ENCODE results near the gene PDE6H. TPM values are rescaled to one million over a fixed set of nuclear protein-coding genes. Genes with fewer than 3 reads are reported as not detected.

PDE6H gene
- total RNA-seq, 1 donor from 2014 or later: not detected

GRCh38 chr12:14951851-14952250 is 21.0 kb upstream of the PDE6H start:
- no peak for DNase-seq (ENCODE audit: low read depth)

GRCh38 chr12:14952299-14952921 is 20.4 kb upstream of the PDE6H start:
- DNase-seq (ENCODE audit: low read depth): peak; percentile 99

GRCh38 chr12:14953752-14954151 is 19.1 kb upstream of the PDE6H start:
- DNase-seq (ENCODE audit: low read depth): no peak

DNA sequence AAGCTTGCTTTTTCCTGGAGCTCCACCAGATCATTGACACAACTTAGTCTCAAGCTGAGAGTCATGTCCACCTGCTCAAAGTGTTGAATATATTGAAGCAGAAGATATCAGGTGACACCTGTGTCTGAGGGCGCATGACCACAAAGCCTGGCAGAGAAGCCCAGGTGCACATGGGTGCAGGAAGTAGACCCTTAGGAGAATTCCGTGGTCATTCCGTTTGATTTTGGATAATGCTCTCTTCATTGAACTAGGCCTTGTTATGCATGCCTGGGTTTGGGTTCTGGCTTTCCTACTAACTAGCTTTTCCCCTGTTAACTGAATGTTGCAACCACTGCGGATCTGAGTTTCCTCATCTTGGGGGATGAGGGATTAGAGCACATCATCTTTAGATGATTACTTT is 18.6 kb upstream of the PDE6H start:
- DNase-seq (ENCODE audit: low read depth): no peak

DNA sequence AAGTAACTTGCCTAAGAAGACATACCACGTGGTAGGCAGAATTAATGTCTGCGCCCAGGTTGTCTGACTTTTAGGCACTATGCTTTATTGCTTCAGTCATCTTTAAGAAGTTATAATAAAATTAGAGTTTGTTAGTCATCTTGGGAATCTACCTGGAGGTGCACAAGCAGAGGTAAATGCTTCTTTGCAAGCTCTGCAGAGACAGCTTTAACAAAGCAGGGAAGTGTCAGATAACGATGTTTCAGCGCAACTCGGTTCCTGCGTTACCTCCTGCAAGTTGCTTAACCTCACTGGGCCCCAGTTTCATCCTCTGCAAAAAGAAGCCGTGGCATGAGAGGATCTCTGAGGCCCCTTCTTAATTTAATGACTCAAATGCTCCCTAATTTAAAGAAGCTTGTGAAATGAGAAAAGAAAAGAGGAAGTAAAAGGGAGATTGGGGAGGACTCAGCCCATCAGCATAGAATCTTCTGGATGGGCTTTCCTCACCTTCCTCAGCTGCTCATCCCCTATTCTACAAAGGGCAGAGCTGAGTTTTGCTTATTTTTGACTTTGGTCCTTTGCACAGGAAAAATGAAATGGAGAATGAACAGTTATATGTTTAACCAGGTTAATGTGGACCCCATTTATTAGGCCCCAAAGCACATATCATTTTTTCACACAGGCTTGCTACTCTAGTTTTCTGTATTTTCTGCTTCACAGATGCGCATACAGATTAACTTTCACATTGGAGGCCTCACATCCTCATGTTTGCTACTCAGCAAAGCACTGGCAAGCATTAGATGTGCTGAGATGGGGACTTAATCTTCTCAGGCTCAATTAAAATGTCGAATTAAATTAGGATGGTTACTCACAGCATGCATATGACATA is 16.6 kb upstream of the PDE6H start:
- DNase-seq (ENCODE audit: low read depth): no peak

- no peak for DNase-seq (ENCODE audit: low read depth)
These were observed 15.9 kb upstream of the PDE6H start for GRCh38 chr12:14956905-14957304.

GRCh38 chr12:14957551-14958168 is 15.2 kb upstream of the PDE6H start:
- DNase-seq (ENCODE audit: low read depth): no peak

DNA sequence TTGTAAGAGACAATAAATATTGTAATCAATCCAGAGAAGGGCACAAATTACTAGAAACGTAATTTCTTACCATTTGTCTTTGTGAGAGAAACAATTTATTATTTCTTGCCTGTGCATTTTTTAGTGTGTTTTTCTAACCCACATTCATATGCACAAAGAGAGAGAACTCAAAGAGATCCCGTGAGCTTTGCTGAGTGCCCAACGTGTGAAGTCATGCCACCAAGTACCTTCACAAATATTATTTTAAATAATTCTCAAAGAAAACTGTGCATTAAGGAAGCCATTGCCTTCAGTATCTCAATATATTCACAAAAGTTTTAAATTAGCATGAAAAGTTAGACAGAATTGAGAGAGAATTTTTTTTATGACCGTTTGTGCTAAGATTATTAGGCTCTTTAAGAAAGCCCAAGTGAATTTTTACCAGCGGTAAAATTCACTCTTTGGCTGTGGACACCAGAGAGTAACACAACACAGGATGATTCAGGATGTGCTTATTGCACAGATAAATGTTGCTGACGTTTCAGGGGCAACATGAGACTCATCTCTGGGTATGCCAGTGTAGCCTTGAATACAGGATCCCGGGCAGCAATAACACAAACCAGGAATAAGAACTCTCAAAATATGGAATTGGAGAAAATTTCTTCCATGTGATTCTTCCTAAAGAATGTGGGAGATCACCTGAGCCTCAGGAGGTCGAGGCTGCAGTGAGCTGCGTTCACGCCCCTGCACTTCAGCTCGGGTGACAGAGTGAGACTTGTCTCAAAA is 14.3 kb upstream of the PDE6H start:
- no peak for DNase-seq (ENCODE audit: low read depth)

GRCh38 chr12:14959126-14959440 is 13.8 kb upstream of the PDE6H start:
- no peak for DNase-seq (ENCODE audit: low read depth)

GRCh38 chr12:14959463-14959862 is 13.4 kb upstream of the PDE6H start:
- no peak for DNase-seq (ENCODE audit: low read depth)

GRCh38 chr12:14959916-14960496 is 12.8 kb upstream of the PDE6H start:
- DNase-seq (ENCODE audit: low read depth): no peak

DNA sequence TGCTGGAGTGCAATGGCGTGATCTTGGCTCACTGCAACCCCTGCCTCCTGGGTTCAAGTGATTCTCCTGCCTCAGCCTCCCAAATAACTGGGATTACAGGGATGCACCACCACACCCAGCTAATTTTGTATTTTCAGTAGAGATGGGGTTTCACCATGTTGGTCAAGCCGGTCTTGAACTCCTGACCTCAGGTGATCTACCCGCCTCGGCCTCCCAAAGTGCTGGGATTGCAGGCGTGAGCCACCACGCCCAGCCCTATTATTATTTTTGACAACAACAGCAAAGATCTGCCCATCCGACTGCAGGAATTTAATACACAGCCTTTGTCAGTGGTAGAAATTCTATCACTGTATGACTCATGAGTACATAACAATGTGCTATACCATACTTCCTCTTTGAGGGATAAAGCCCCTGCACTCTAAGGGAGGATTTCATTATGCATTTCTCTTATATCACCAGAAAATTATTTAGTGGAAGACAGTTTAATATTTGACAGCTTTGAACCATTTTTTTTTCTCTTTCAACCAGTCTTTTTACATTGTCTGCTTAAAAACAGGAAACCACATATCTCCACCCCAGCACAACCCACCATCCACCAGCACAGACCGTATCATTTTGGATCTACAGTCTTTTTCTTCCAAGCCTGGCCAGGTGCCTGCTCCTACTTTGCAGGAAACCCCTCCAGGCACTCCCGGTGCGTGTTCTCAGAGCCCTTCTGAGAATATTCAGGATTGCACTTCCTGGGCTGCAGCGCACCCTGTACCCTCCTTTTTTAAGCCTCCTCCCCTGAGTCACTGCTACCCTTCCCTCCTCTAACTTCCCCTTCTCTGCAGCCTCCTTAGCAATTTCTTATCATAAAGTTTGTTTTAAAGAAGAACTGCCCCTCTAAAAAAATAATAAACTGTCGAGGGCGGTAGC is 12.0 kb upstream of the PDE6H start:
- DNase-seq (ENCODE audit: low read depth): peak; percentile 30

GRCh38 chr12:14961466-14962152 is 11.2 kb upstream of the PDE6H start, which contains the start of gene ARHGDIB:
ARHGDIB (minus strand) TSS chr12:14961601; CDS start chr12:14950712, 10,889 bp downstream.
- DNase-seq (ENCODE audit: low read depth): no peak

GRCh38 chr12:14962153-14962539 is 10.7 kb upstream of the PDE6H start:
- DNase-seq (ENCODE audit: low read depth): no peak

- no peak for DNase-seq (ENCODE audit: low read depth)
These were observed 10.0 kb upstream of the PDE6H start for GRCh38 chr12:14962797-14963196.

GRCh38 chr12:14963520-14963919 is 9.3 kb upstream of the PDE6H start:
- no peak for DNase-seq (ENCODE audit: low read depth)

DNA sequence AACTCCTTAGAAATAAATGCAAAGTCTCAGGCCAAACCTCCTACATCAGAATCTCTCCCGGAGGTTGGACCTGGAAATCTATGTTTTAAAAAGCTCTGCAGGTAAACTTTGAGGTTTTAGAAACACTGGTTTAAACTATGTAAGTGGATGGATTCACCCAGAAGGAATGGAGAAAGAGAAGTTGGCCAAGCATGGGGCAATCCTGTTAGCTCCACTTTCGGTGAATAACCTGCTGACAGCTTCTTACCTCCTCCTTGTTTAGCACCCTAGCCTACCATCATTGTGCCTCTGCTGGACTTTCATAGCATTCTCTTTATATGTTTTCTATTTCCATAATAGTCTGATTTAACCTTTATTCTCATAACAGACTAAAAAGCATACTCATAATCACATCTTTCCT is 8.4 kb upstream of the PDE6H start:
- DNase-seq (ENCODE audit: low read depth): no peak

DNA sequence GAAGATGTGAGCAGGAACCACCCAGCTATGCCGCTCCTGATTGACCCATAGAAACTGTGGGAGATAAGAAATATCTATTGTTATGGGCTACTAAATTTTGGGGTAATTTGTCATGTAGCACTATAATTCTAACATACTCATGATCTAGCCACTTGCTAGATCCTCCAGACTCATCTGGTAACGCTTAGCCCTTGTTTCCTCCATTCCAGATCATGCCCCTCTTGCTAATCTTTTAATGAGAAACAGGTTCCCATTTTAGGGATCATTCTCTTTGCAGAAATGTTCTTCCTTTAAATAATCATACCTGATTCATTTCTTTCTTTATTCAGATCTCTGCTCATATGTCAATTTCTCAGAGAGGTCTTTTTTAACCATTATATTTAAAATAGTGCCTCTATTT is 7.6 kb upstream of the PDE6H start:
- no peak for DNase-seq (ENCODE audit: low read depth)

DNA sequence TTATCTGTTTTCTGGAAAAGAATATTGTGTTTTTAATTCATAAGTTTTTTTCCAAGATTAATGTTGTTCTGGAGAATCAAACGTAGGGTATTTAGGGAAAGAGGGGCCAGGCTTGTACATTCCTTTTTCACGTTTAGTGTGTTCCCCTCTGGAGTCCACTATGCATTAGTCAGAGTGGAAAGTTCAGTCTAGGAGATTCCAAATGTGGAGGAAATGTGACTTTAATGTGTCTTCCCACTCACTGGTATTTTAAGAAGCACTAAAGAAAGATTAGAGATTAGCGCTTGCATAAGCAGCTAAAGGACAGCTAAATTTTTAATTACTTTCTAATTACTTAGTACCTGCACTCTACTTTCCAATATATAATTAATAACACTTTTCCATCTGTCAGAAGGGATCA is 4.4 kb upstream of the PDE6H start:
- no peak for DNase-seq (ENCODE audit: low read depth)

- DNase-seq (ENCODE audit: low read depth): no peak
These were observed 2.4 kb upstream of the PDE6H start for GRCh38 chr12:14970473-14970872.
